HCT116 (cell line): Measurements from ENCODE around the gene EIF4E2. TPM values are rescaled to one million over a fixed set of nuclear protein-coding genes. Genes with fewer than 3 reads are reported as not detected.

Experiments
- ATAC-seq: fragments of 200-7000 bp; cut with Tn5 transposase; 2 replicates; pipeline ENCODE4 v1.9.1; 2020; ENCODE audit warnings: mild to moderate bottlenecking, moderate library complexity
- BruUV-seq: library from RNA; stranded (reverse); fragments of 400-500 nt; replicated peaks from 2 replicates; lab custom pipeline; 2021; lab: Mats Ljungman, UMichigan
- CTCF ChIA-PET: fragments of 300-600 bp; sonication (Branson Sonifier 250); formaldehyde crosslinking; loops from one replicate; lab custom pipeline; 2021; ENCODE audit warnings: antibody characterized with exemption; lab: Charles Lee
- POLR2A ChIA-PET: fragments of 300-600, 350-600 bp; sonication (Branson Sonifier 250); formaldehyde crosslinking; loops from one replicate; lab custom pipeline; 2021; ENCODE audit warnings: antibody characterized with exemption; lab: Charles Lee
- RAD21 ChIA-PET, 2 experiments: fragments of 300-600 bp; sonication (Branson Sonifier 250); formaldehyde crosslinking; loops; one replicate each; lab custom pipeline; 2023; ENCODE audit warnings: low total read pairs in 2 of 2; ENCODE audit not compliant: uncharacterized antibody in 2 of 2, unreplicated experiment in 2 of 2, low non-redundant PET in 1 of 2; lab: Charles Lee
- DNase-seq: peaks from one replicate; pipeline ENCODE4 v3.0.0-alpha.2; 2010; ENCODE audit warnings: low read depth, low spot score
- H2AFZ ChIP-seq: fragments of 200-600 bp; shearing (Covaris generic), sonication (generic); 2 replicates; pipeline ENCODE4 v1.6.1; 2017; ENCODE audit warnings: low read depth, mixed run types, mixed read lengths, antibody characterized with exemption, low read length; ENCODE audit not compliant: poor library complexity, severe bottlenecking
- H3K27ac ChIP-seq: 2 replicates; pipeline ENCODE4 v1.5.1; 2012; ENCODE audit warnings: low read depth, low read length
- H3K27me3 ChIP-seq: fragments of 200-600 bp; sonication (generic); 2 replicates; pipeline ENCODE4 v1.6.1; 2016; ENCODE audit warnings: mixed run types, low read length, mixed read lengths; ENCODE audit not compliant: insufficient read depth
- H3K36me3 ChIP-seq, 2 experiments: fragments of 200-500 bp in 1 of 2; fragments of 200-600 bp in 1 of 2; sonication (Bioruptor generic) in 1 of 2; sonication (generic) in 1 of 2; 2 replicates each; pipeline versions ENCODE4 v1.5.1 to v1.6.1; 2014 to 2016; ENCODE audit warnings: low read length in 2 of 2, inconsistent platforms in 1 of 2, mixed read lengths in 1 of 2, mixed run types in 1 of 2; ENCODE audit not compliant: insufficient read depth in 2 of 2, control insufficient read depth in 1 of 2
- H3K4me1 ChIP-seq, 2 experiments: fragments of 200-600 bp in 1 of 2; sonication (generic) in 1 of 2; 2 replicates each; pipeline versions ENCODE4 v1.5.1 to v1.6.1; 2012 to 2017; ENCODE audit warnings: low read length in 2 of 2, inconsistent platforms in 1 of 2, mild to moderate bottlenecking in 1 of 2, mixed read lengths in 1 of 2, mixed run types in 1 of 2, moderate library complexity in 1 of 2; ENCODE audit not compliant: insufficient read depth in 2 of 2, control insufficient read depth in 1 of 2
- H3K4me2 ChIP-seq: fragments of 200-600 bp; sonication (generic); 2 replicates; pipeline ENCODE4 v1.6.1; 2017; ENCODE audit warnings: mixed run types, low read length, mixed read lengths
- H3K4me3 ChIP-seq, 2 experiments: fragments of 200-600 bp in 1 of 2; sonication (generic) in 1 of 2; replicated peaks in 1 of 2; 2 replicates each; pipeline ENCODE4 v1.5.1; 2011 to 2016; ENCODE audit warnings: low read length in 2 of 2, control low read depth in 1 of 2, low read depth in 1 of 2, mild to moderate bottlenecking in 1 of 2, mixed read lengths in 1 of 2, mixed run types in 1 of 2
- H3K79me2 ChIP-seq: fragments of 200-600 bp; sonication (generic); 2 replicates; pipeline ENCODE4 v1.6.1; 2017; ENCODE audit warnings: mild to moderate bottlenecking, mixed run types, low read length, moderate library complexity, mixed read lengths; ENCODE audit not compliant: insufficient read depth
- H3K9ac ChIP-seq: fragments of 200-600 bp; sonication (generic); 2 replicates; pipeline ENCODE4 v1.6.1; 2016; ENCODE audit warnings: low read length, mixed read lengths
- H3K9me2 ChIP-seq: fragments of 200-600 bp; sonication (generic), shearing (Covaris generic); 2 replicates; pipeline ENCODE4 v1.6.1; 2017; ENCODE audit warnings: mixed run types, mild to moderate bottlenecking, moderate library complexity; ENCODE audit not compliant: insufficient read depth
- H3K9me3 ChIP-seq, 2 experiments: fragments of 200-500 bp in 1 of 2; fragments of 200-600 bp in 1 of 2; sonication (Bioruptor generic) in 1 of 2; sonication (generic) in 1 of 2; 2 replicates each; pipeline ENCODE4 v1.6.1; 2014 to 2017; ENCODE audit warnings: low read length in 2 of 2, mixed read lengths in 2 of 2, inconsistent platforms in 1 of 2, low read depth in 1 of 2, mild to moderate bottlenecking in 1 of 2, mixed run types in 1 of 2, moderate library complexity in 1 of 2; ENCODE audit not compliant: control insufficient read depth in 1 of 2, insufficient read depth in 1 of 2
- H4K20me1 ChIP-seq: fragments of 200-600 bp; sonication (generic), shearing (Covaris generic); 2 replicates; pipeline ENCODE4 v1.6.1; 2017; ENCODE audit warnings: mixed run types, mild to moderate bottlenecking, moderate library complexity; ENCODE audit not compliant: insufficient read depth
- ATF3 ChIP-seq: IDR thresholded peaks from 2 replicates; pipeline ENCODE4 v1.6.1; 2012
- CBX3 ChIP-seq: IDR thresholded peaks from 2 replicates; pipeline ENCODE4 v1.6.1; 2012; ENCODE audit warnings: low read depth
- CEBPB ChIP-seq: IDR thresholded peaks from 2 replicates; pipeline ENCODE4 v1.6.1; 2012; ENCODE audit warnings: low read depth
- EGR1 ChIP-seq: IDR thresholded peaks from 2 replicates; pipeline ENCODE4 v1.6.1; 2012; ENCODE audit warnings: low read depth
- EZH2 ChIP-seq: fragments of 200-600 bp; sonication (generic); IDR thresholded peaks from 2 replicates; pipeline ENCODE4 v1.6.1; 2017; ENCODE audit warnings: antibody characterized with exemption, mixed run types
- EZH2phosphoT487 ChIP-seq: fragments of 200-600 bp; IDR thresholded peaks from 2 replicates; pipeline ENCODE4 v1.6.1; 2018; ENCODE audit warnings: antibody characterized with exemption, borderline replicate concordance
- JUND ChIP-seq: IDR thresholded peaks from 2 replicates; pipeline ENCODE4 v1.6.1; 2012
- MAX ChIP-seq: IDR thresholded peaks from 2 replicates; pipeline ENCODE4 v1.6.1; 2012
- POLR2AphosphoS5 ChIP-seq: IDR thresholded peaks from 2 replicates; pipeline ENCODE4 v1.6.1; 2011; ENCODE audit warnings: mild to moderate bottlenecking, low read depth, low read length, moderate library complexity
- RAD21 ChIP-seq: IDR thresholded peaks from 2 replicates; pipeline ENCODE4 v1.6.1; 2012; ENCODE audit warnings: low read depth, mild to moderate bottlenecking
- SIN3A ChIP-seq: IDR thresholded peaks from 2 replicates; pipeline ENCODE4 v1.6.1; 2012; ENCODE audit warnings: low read depth
- SRF ChIP-seq: IDR thresholded peaks from 2 replicates; pipeline ENCODE4 v1.6.1; 2012; ENCODE audit warnings: low read depth
- TCF7L2 ChIP-seq: IDR thresholded peaks from 2 replicates; pipeline ENCODE4 v1.7.0; 2011; ENCODE audit warnings: borderline replicate concordance, inconsistent platforms; ENCODE audit not compliant: insufficient read depth, insufficient read length; ENCODE audit errors: extremely low read depth
- ZBTB33 ChIP-seq: IDR thresholded peaks from 2 replicates; pipeline ENCODE4 v1.6.1; 2011; ENCODE audit warnings: mild to moderate bottlenecking, low read length, moderate library complexity; ENCODE audit not compliant: insufficient replicate concordance; ENCODE audit errors: extremely low read depth
- ZFX ChIP-seq: fragments of 450-650 bp; IDR thresholded peaks from 2 replicates; pipeline ENCODE4 v1.6.1; 2017
- intact Hi-C: fragments of 100-400 bp; cut with micrococcal nuclease; formaldehyde crosslinking; loops from 2 replicates; pipeline ENCODE4 v1.10.0; 2022
- total RNA-seq: library from RNA; stranded (reverse); gene quantifications from one replicate; pipeline ENCODE4 v1.2.1, GENCODE V29; 2021; ENCODE audit not compliant: unreplicated experiment

EIF4E2 gene
- total RNA-seq, 1 experiment from 2014 or later, result 58.6 TPM

GRCh38 chr2:232534940-232535651 is 15.4 kb upstream of the EIF4E2 start:
- ATAC-seq (no peak), DNase-seq (no peak)
- BruUV-seq, result no TSS peak
- H3K9ac ChIP-seq, result no peak overlapping the region
- H3K79me2 ChIP-seq, result no peaks in the 10 kb centered on the region
- H2AFZ ChIP-seq, result no peak overlapping the region
- H3K4me1 ChIP-seq, result 0 out of 4 replicates have a peak, but pooled peaks cover 0 to 3% of the 10 kb centered on the region in 2 experiments
- H3K4me2 ChIP-seq, result no peak overlapping the region
- ChIA-PET POLR2A (no interaction called here), CTCF (no interaction called here)
- intact Hi-C loops, result no loop called here
- TF ChIP-seq ATF3 (no peak), EZH2 (no peak), POLR2AphosphoS5 (no peak), EZH2phosphoT487 (no peak), SRF (no peak), RAD21 (no peak), SIN3A (no peak), ZFX (no peak), EGR1 (no peak), CEBPB (no peak), ZBTB33 (no peak), CBX3 (no peak), JUND (no peak), MAX (no peak), TCF7L2 (no peak)
- TF ChIP-seq, all 23 proteins: peak for 0
- H3K27me3 ChIP-seq, result no peaks in the 10 kb centered on the region
- H4K20me1 ChIP-seq, result no peaks in the 10 kb centered on the region
- no peaks in the 10 kb centered on the region for H3K9me2 ChIP-seq
- no peaks in the 10 kb centered on the region for H3K36me3 ChIP-seq
- RAD21 ChIA-PET, result no interaction called here
- H3K4me3 ChIP-seq, result no peak overlapping the region
- no peak overlapping the region for H3K27ac ChIP-seq
- peaks cover 0 to 8% of the 10 kb centered on the region in 2 experiments; a peak in 3 of 4 replicates for H3K9me3 ChIP-seq
